ENCODE measurements around the gene MAPK1.

DNA sequence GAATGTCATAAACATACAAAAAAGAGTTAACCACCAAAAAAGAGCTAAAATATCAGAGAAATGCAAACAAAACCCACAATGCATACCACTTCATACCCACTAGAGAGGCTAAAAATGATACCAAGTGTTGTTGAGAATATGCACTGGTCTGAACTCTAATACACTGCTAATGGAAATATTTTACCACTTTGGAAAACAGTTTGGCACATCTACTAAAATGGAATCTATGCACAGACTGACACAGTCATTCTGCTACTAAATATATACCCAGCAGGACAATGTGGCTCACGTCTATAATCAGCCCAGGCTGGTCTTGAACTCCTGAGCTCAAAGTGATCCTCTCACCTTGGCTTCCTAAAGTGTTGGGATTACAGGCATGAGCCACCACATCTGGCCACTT lies 18.0 kb downstream of the MAPK1 start:
- TF ChIP-seq EZH2 (IDR thresholded peaks at IDR 0.05; ENCODE audit: insufficient read depth, poor library complexity, severe bottlenecking) (no peak), EZH2phosphoT487 (IDR thresholded peaks at IDR 0.05; ENCODE audit: insufficient read depth, low read depth) (no peak)
